Measurements from ENCODE around the gene CLINT1.

CLINT1 gene

DNA sequence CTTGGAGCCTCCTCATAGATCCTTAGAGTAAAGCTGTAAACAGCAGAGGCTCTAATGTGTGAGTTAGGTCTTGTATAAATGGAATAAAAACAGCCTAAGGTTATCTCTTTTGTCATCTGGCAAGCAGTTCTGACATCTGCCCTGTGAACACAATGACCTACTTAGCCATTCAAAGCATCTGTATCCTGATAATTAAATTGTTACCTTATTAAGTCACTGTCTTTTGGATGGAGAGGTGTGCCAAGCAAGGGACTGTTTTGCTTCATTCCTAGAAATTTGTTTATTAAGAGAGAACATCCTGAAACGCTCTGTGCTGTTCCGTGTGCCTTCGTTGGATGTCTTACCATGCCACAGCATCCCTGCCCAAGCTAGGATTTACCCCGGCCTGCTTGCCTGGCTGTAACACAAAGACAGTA is 113.9 kb downstream of the CLINT1 start:
- H3K9me3 ChIP-seq (replicated peaks in 1 of 2; ENCODE audit: control insufficient read depth in 2 of 2, insufficient read depth in 1 of 2, low read depth in 1 of 2, low read length in 2 of 2): no peaks in the 10 kb centered on the region
- peaks cover 4 to 14% of the 10 kb centered on the region in 2 donors for H3K4me1 ChIP-seq (ENCODE audit: control insufficient read depth in 2 of 2, insufficient read depth in 1 of 2, low read depth in 1 of 2, low read length in 2 of 2)
- no peak for DNase-seq (ENCODE audit: low spot score)
- H3K27ac ChIP-seq (replicated peaks; ENCODE audit: low read length): no peak overlapping the region
- no peak overlapping the region for H4K8ac ChIP-seq (ENCODE audit: low read depth, low read length)
- H3K14ac ChIP-seq (ENCODE audit: low read length): no peak overlapping the region
- H2BK120ac ChIP-seq (ENCODE audit: low read depth, low read length): no peak overlapping the region
- H2BK5ac ChIP-seq (ENCODE audit: low read length): no peak overlapping the region
- peaks cover 2% of the 10 kb centered on the region for H3K79me1 ChIP-seq (ENCODE audit: low read depth, low read length)
- H3K4me2 ChIP-seq (ENCODE audit: insufficient read depth, low read length, poor library complexity, severe bottlenecking): peak overlapping the region; percentile 51
- no peak overlapping the region for H2BK15ac ChIP-seq (ENCODE audit: low read length)
- no peak overlapping the region for H2AK5ac ChIP-seq (ENCODE audit: low read depth, low read length)
- no peak overlapping the region for H3K18ac ChIP-seq (ENCODE audit: low read length)
- no peak overlapping the region for H4K91ac ChIP-seq (ENCODE audit: low read depth, low read length, poor library complexity)
- no peak overlapping the region for H3K23ac ChIP-seq (ENCODE audit: low read depth, low read length, poor library complexity)
- peak overlapping the region in 1 of 2 donors; percentile 63 for H3K4me3 ChIP-seq (ENCODE audit: low read length in 2 of 2)
- H3K9ac ChIP-seq (ENCODE audit: low read depth, low read length, poor library complexity): no peak overlapping the region
- H3K36me3 ChIP-seq (replicated peaks in 1 of 2; ENCODE audit: control insufficient read depth in 2 of 2, insufficient read depth in 2 of 2, low read length in 2 of 2): peaks cover 0 to 5% of the 10 kb centered on the region in 2 donors
- H2AFZ ChIP-seq (ENCODE audit: low read length): peak overlapping the region; percentile 91
- no peak overlapping the region for H3K4ac ChIP-seq (ENCODE audit: low read length)
- WGBS, 2 donors (ENCODE audit: extremely low coverage in 2 of 2, insufficient read length in 2 of 2, insufficient replicate concordance in 1 of 2): no CpG with 5 or more reads among the region's 4 CpGs
- H2BK12ac ChIP-seq (ENCODE audit: low read length): no peak overlapping the region
- no peaks in the 10 kb centered on the region for H3K27me3 ChIP-seq (ENCODE audit: control insufficient read depth in 3 of 3, insufficient read depth in 3 of 3, low read depth in 1 of 3, low read length in 3 of 3)

DNA sequence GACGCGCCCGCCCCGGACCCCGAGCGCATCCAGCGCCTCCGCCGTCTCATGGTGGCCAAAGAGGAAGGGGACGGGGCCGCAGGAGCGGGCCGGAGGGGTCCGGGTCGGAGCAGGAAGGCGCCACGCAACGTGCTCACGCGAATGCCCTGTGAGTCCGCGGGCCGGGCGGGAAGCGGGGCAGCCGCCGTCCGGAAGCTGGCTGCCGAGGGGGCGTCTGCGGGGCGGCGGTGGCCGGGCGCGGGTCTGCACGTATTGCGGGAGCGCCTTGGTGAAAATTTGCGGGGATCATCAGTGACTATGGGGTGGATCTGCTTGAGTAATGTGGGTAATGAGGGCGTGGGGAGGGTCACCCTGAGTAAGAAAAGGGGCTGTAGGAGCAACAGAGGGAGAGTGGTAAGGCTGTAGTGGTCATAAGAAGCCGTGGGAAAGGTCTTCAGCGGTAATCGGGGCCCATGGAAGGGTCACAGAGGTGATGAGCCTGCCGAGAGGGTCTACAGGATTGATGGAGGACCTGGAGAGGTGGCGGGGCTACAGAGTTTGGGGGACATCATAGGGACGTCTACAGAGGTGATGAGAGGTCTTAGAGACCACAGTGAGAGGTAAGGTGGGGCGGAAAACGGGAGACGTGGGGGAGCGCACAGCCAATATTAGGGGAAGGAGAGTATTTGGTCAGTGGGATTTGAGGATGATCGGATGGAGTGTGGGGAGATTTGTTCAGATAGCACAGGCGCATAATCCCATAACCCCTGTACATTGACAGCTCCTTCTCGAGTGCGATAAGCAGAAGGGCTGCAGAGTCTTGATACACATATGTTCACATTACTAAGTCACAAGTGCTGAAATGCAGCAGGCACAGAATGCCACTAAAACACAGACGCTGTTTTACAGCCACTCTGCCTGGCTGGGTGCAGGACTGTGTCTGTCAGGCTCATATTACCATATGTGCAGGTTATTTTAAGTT is 114.6 kb downstream of the CLINT1 start:
- Histone ChIP-seq H3K4ac (ENCODE audit: low read length) (no peak overlapping the region), H2AFZ (ENCODE audit: low read length) (peak overlapping the region; percentile 91), H2AK5ac (ENCODE audit: low read depth, low read length) (no peak overlapping the region), H3K27ac (replicated peaks; ENCODE audit: low read length) (no peak overlapping the region), H3K27me3 (ENCODE audit: control insufficient read depth in 3 of 3, insufficient read depth in 3 of 3, low read depth in 1 of 3, low read length in 3 of 3) (no peaks in the 10 kb centered on the region), H3K36me3 (replicated peaks in 1 of 2; ENCODE audit: control insufficient read depth in 2 of 2, insufficient read depth in 2 of 2, low read length in 2 of 2) (peaks cover 3 to 12% of the 10 kb centered on the region in 2 donors), H3K23ac (ENCODE audit: low read depth, low read length, poor library complexity) (peak overlapping the region; percentile 31), H4K91ac (ENCODE audit: low read depth, low read length, poor library complexity) (no peak overlapping the region), H3K18ac (ENCODE audit: low read length) (peak overlapping the region; percentile 60), H3K4me2 (ENCODE audit: insufficient read depth, low read length, poor library complexity, severe bottlenecking) (peak overlapping the region; percentile 51), H2BK120ac (ENCODE audit: low read depth, low read length) (no peak overlapping the region), H3K9me3 (replicated peaks in 1 of 2; ENCODE audit: control insufficient read depth in 2 of 2, insufficient read depth in 1 of 2, low read depth in 1 of 2, low read length in 2 of 2) (no peaks in the 10 kb centered on the region), H2BK12ac (ENCODE audit: low read length) (peak overlapping the region; percentile 5), H2BK15ac (ENCODE audit: low read length) (peak overlapping the region; percentile 62), H3K79me1 (ENCODE audit: low read depth, low read length) (peaks cover 2% of the 10 kb centered on the region), H3K14ac (ENCODE audit: low read length) (no peak overlapping the region), H3K9ac (ENCODE audit: low read depth, low read length, poor library complexity) (peak overlapping the region; percentile 88), H4K8ac (ENCODE audit: low read depth, low read length) (no peak overlapping the region), H3K4me3 (ENCODE audit: low read length in 2 of 2) (peak overlapping the region; percentile 63 to 86), H2BK5ac (ENCODE audit: low read length) (no peak overlapping the region), H3K4me1 (ENCODE audit: control insufficient read depth in 2 of 2, insufficient read depth in 1 of 2, low read depth in 1 of 2, low read length in 2 of 2) (peaks cover 4 to 14% of the 10 kb centered on the region in 2 donors)
- 100% methylated on average over 1 of the region's 56 CpGs; no CpG with 5 or more reads in 1 of the 2 donors for WGBS, 2 donors (ENCODE audit: extremely low coverage in 2 of 2, insufficient read length in 2 of 2, insufficient replicate concordance in 1 of 2)
- DNase-seq (ENCODE audit: low spot score): no peak

DNA sequence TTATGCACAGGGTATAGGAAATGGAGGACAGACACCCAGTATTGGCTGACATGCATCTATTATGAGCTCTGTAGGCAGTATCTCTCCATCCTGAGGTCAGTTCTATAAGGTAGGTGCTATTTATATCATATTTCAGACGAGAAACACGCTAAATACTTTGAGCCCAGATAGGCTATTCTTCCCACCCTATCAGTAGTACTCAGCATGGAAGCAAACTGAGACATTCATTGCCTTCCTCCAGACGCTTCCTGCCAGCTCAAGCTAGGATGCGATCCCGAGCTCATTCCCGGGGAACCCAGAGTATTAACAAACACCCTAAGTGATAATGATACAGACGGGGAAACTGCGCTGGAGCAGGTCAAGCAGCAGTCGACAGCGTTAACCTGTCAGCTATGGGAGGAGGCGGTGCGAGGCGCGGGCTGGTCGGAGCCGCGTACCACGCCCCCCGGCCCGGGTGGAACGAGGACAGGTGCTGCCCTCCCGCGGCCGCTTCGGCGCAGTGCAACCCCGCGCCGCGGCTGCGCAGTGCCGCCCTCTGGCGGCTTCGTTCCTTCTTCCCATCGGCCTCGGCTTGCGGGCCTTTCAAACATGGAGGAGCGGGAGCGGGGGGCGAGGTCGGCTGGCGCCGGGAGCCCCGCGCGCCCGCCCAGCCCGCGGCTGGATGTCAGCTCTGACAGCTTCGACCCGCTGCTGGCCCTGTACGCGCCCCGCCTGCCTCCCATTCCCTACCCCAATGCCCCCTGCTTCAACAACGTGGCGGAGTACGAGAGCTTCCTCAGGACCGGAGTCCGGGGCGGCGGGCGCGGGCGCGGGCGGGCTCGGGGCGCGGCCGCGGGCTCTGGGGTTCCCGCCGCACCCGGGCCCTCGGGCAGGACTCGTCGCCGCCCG is 115.5 kb downstream of the CLINT1 start, which contains the start of gene LSM11:
TSS of gene LSM11 (plus strand) at position 550 of the 888 bp plus-strand sequence. CDS start at position 589, 39 bp downstream.
- no CpG with 5 or more reads among the region's 79 CpGs for WGBS, 2 donors (ENCODE audit: extremely low coverage in 2 of 2, insufficient read length in 2 of 2, insufficient replicate concordance in 1 of 2)
- Histone ChIP-seq H3K36me3 (replicated peaks in 1 of 2; ENCODE audit: control insufficient read depth in 2 of 2, insufficient read depth in 2 of 2, low read length in 2 of 2) (peaks cover 5 to 19% of the 10 kb centered on the region in 2 donors), H2AFZ (ENCODE audit: low read length) (peak within 1 kb of the TSS; percentile 91), H3K79me1 (ENCODE audit: low read depth, low read length) (peaks cover 2% of the 10 kb centered on the region), H3K27ac (replicated peaks; ENCODE audit: low read length) (no peak within 1 kb of the TSS), H3K4me3 (ENCODE audit: low read length in 2 of 2) (peak within 1 kb of the TSS; percentile 63 to 86), H3K9ac (ENCODE audit: low read depth, low read length, poor library complexity) (peak within 1 kb of the TSS; percentile 90), H4K91ac (ENCODE audit: low read depth, low read length, poor library complexity) (no peak within 1 kb of the TSS), H3K4ac (ENCODE audit: low read length) (no peak within 1 kb of the TSS), H2BK120ac (ENCODE audit: low read depth, low read length) (no peak within 1 kb of the TSS), H3K27me3 (ENCODE audit: control insufficient read depth in 3 of 3, insufficient read depth in 3 of 3, low read depth in 1 of 3, low read length in 3 of 3) (no peaks in the 10 kb centered on the region), H2BK5ac (ENCODE audit: low read length) (no peak within 1 kb of the TSS), H4K8ac (ENCODE audit: low read depth, low read length) (no peak within 1 kb of the TSS), H3K23ac (ENCODE audit: low read depth, low read length, poor library complexity) (peak within 1 kb of the TSS; percentile 36), H3K4me2 (ENCODE audit: insufficient read depth, low read length, poor library complexity, severe bottlenecking) (peak within 1 kb of the TSS; percentile 51), H2BK12ac (ENCODE audit: low read length) (peak within 1 kb of the TSS; percentile 5), H3K14ac (ENCODE audit: low read length) (no peak within 1 kb of the TSS), H3K4me1 (ENCODE audit: control insufficient read depth in 2 of 2, insufficient read depth in 1 of 2, low read depth in 1 of 2, low read length in 2 of 2) (peaks cover 4 to 14% of the 10 kb centered on the region in 2 donors), H2AK5ac (ENCODE audit: low read depth, low read length) (no peak within 1 kb of the TSS), H2BK15ac (ENCODE audit: low read length) (peak within 1 kb of the TSS; percentile 62), H3K18ac (ENCODE audit: low read length) (peak within 1 kb of the TSS; percentile 95), H3K9me3 (replicated peaks in 1 of 2; ENCODE audit: control insufficient read depth in 2 of 2, insufficient read depth in 1 of 2, low read depth in 1 of 2, low read length in 2 of 2) (no peaks in the 10 kb centered on the region)
- peak; percentile 89 for DNase-seq (ENCODE audit: low spot score)

Data from neuronal stem cell (in vitro differentiated cells).